Measurements from ENCODE around the gene SMAD1. TPM values are rescaled to one million over a fixed set of nuclear protein-coding genes. Genes with fewer than 3 reads are reported as not detected.
"Not testable (repeated sequence)": the region's sequence is repeated elsewhere in the genome, so short reads cannot be mapped to it uniquely, and the experiment has no call there.

SMAD1 gene
- total RNA-seq, 1 donor: 36.0 TPM

DNA sequence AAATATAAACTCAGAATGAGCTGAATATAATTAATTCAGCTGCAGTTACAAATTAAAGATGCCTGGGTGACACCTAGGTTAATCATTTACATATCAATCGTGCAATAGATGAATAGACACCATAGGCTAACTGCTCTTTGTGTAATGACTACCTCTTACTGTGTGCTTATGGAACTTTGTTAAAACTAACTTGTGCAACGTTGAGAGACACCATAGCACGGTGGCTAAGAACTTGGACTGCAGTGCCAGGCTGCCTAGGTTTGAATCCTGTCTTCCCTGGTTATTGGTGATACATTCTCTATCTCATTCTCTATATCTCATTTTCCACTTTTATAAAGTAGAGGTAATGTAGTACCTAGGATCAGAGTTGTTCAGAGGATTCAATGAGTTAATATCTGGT, 46.9 kb downstream of the SMAD1 start:
- H3K4me3 ChIP-seq (ENCODE audit: low read depth, low read length): no peak overlapping the region
- no peak for DNase-seq (ENCODE audit: low read depth)
- TF ChIP-seq, protein P1, sequence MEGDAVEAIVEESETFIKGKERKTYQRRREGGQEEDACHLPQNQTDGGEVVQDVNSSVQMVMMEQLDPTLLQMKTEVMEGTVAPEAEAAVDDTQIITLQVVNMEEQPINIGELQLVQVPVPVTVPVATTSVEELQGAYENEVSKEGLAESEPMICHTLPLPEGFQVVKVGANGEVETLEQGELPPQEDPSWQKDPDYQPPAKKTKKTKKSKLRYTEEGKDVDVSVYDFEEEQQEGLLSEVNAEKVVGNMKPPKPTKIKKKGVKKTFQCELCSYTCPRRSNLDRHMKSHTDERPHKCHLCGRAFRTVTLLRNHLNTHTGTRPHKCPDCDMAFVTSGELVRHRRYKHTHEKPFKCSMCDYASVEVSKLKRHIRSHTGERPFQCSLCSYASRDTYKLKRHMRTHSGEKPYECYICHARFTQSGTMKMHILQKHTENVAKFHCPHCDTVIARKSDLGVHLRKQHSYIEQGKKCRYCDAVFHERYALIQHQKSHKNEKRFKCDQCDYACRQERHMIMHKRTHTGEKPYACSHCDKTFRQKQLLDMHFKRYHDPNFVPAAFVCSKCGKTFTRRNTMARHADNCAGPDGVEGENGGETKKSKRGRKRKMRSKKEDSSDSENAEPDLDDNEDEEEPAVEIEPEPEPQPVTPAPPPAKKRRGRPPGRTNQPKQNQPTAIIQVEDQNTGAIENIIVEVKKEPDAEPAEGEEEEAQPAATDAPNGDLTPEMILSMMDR (IDR thresholded peaks at IDR 0.05; ENCODE audit: insufficient read depth, low read length): no peak

- TF ChIP-seq, protein P1 (IDR thresholded peaks at IDR 0.05; ENCODE audit: insufficient read depth, low read length): no peak
- no peak for DNase-seq (ENCODE audit: low read depth)
- H3K4me3 ChIP-seq (ENCODE audit: low read depth, low read length): no peak overlapping the region
These were observed 48.5 kb downstream of the SMAD1 start for GRCh38 chr4:145530189-145530588.

GRCh38 chr4:145530662-145531061, 49.0 kb downstream of the SMAD1 start:
- DNase-seq (ENCODE audit: low read depth): no peak
- TF ChIP-seq, protein P1 (IDR thresholded peaks at IDR 0.05; ENCODE audit: insufficient read depth, low read length): no peak
- no peak overlapping the region for H3K4me3 ChIP-seq (ENCODE audit: low read depth, low read length)

- TF ChIP-seq, protein P1 (IDR thresholded peaks at IDR 0.05; ENCODE audit: insufficient read depth, low read length): no peak
- no peak overlapping the region for H3K4me3 ChIP-seq (ENCODE audit: low read depth, low read length)
- DNase-seq (ENCODE audit: low read depth): no peak
These were observed 49.6 kb downstream of the SMAD1 start for GRCh38 chr4:145531223-145531622.

DNA sequence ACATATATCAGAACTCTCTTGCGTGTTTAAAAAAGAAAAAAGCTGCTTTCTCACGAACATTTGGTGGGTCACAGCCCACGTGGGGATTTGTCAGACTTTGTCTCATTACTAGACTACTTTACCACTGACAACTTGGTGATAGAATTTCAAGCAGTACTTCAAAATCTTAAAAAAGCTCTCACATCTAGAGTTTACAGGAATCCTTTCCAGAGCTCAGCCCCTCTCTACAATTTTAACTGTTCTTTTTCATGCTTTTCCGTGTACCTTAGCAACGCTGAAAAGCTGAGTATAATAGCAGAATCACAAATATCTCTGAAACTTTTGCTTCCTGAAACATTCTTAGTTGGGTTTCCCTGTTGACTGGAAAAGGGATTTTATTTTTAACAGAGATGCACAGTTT, 50.2 kb downstream of the SMAD1 start:
- no peak for DNase-seq (ENCODE audit: low read depth)
- H3K4me3 ChIP-seq (ENCODE audit: low read depth, low read length): no peak overlapping the region
- TF ChIP-seq, protein P1 (IDR thresholded peaks at IDR 0.05; ENCODE audit: insufficient read depth, low read length): no peak

GRCh38 chr4:145533001-145533400, 51.3 kb downstream of the SMAD1 start:
- no peak for DNase-seq (ENCODE audit: low read depth)
- TF ChIP-seq, protein P1 (IDR thresholded peaks at IDR 0.05; ENCODE audit: insufficient read depth, low read length): no peak
- no peak overlapping the region for H3K4me3 ChIP-seq (ENCODE audit: low read depth, low read length)

GRCh38 chr4:145533415-145533814, 51.8 kb downstream of the SMAD1 start:
- H3K4me3 ChIP-seq (ENCODE audit: low read depth, low read length); DNase-seq (ENCODE audit: low read depth): not testable (repeated sequence)
